ENCODE results near the gene SURF6.

The SURF6 gene

GRCh38 chr9:133367778-133368177, 31.8 kb upstream of the SURF6 start:
- Histone ChIP-seq H3K27ac (ENCODE audit: low read length) (no peak overlapping the region), H3K9me3 (ENCODE audit: control insufficient read depth, insufficient read depth, low read length) (no peaks in the 10 kb centered on the region), H3K4me1 (ENCODE audit: control insufficient read depth, insufficient read depth, low read length) (no peaks in the 10 kb centered on the region), H3K27me3 (ENCODE audit: control insufficient read depth, insufficient read depth, low read length) (no peaks in the 10 kb centered on the region), H3K36me3 (ENCODE audit: control insufficient read depth, insufficient read depth, low read length) (peaks cover 32% of the 10 kb centered on the region), H3K4me3 (ENCODE audit: low read length) (no peak overlapping the region)
- no CpG with 5 or more reads among the region's 10 CpGs for WGBS (ENCODE audit: insufficient coverage, insufficient read length)
- DNase-seq (ENCODE audit: low read depth, low spot score): no peak

GRCh38 chr9:133367221-133367620, 31.2 kb upstream of the SURF6 start:
- WGBS (ENCODE audit: insufficient coverage, insufficient read length): no CpG with 5 or more reads among the region's 22 CpGs

GRCh38 chr9:133366435-133366834, 30.4 kb upstream of the SURF6 start:
- H3K36me3 ChIP-seq (ENCODE audit: control insufficient read depth, insufficient read depth, low read length): peaks cover 32% of the 10 kb centered on the region

More at GRCh38 chr9:133367221-133367620, 31.2 kb upstream of the SURF6 start:
- Histone ChIP-seq H3K27ac (ENCODE audit: low read length) (no peak overlapping the region), H3K36me3 (ENCODE audit: control insufficient read depth, insufficient read depth, low read length) (peaks cover 34% of the 10 kb centered on the region), H3K27me3 (ENCODE audit: control insufficient read depth, insufficient read depth, low read length) (no peaks in the 10 kb centered on the region), H3K4me3 (ENCODE audit: low read length) (no peak overlapping the region), H3K9me3 (ENCODE audit: control insufficient read depth, insufficient read depth, low read length) (no peaks in the 10 kb centered on the region), H3K4me1 (ENCODE audit: control insufficient read depth, insufficient read depth, low read length) (no peaks in the 10 kb centered on the region)
- no peak for DNase-seq (ENCODE audit: low read depth, low spot score)

GRCh38 chr9:133362359-133363044, 26.5 kb upstream of the SURF6 start:
- Histone ChIP-seq H3K9me3 (ENCODE audit: control insufficient read depth, insufficient read depth, low read length) (no peaks in the 10 kb centered on the region), H3K4me3 (ENCODE audit: low read length) (no peak overlapping the region), H3K27me3 (ENCODE audit: control insufficient read depth, insufficient read depth, low read length) (no peaks in the 10 kb centered on the region), H3K27ac (ENCODE audit: low read length) (no peak overlapping the region), H3K4me1 (ENCODE audit: control insufficient read depth, insufficient read depth, low read length) (no peaks in the 10 kb centered on the region), H3K36me3 (ENCODE audit: control insufficient read depth, insufficient read depth, low read length) (peaks cover 32% of the 10 kb centered on the region)
- DNase-seq (ENCODE audit: low read depth, low spot score): no peak
- no CpG with 5 or more reads among the region's 15 CpGs for WGBS (ENCODE audit: insufficient coverage, insufficient read length)

More at GRCh38 chr9:133366435-133366834, 30.4 kb upstream of the SURF6 start:
- DNase-seq (ENCODE audit: low read depth, low spot score): no peak
- H3K27ac ChIP-seq (ENCODE audit: low read length): no peak overlapping the region
- no peaks in the 10 kb centered on the region for H3K9me3 ChIP-seq (ENCODE audit: control insufficient read depth, insufficient read depth, low read length)
- no CpG with 5 or more reads among the region's 11 CpGs for WGBS (ENCODE audit: insufficient coverage, insufficient read length)
- no peaks in the 10 kb centered on the region for H3K27me3 ChIP-seq (ENCODE audit: control insufficient read depth, insufficient read depth, low read length)
- H3K4me3 ChIP-seq (ENCODE audit: low read length): no peak overlapping the region
- H3K4me1 ChIP-seq (ENCODE audit: control insufficient read depth, insufficient read depth, low read length): no peaks in the 10 kb centered on the region

- no peak for DNase-seq (ENCODE audit: low read depth, low spot score)
- no peaks in the 10 kb centered on the region for H3K27me3 ChIP-seq (ENCODE audit: control insufficient read depth, insufficient read depth, low read length)
- no peak overlapping the region for H3K4me3 ChIP-seq (ENCODE audit: low read length)
- H3K36me3 ChIP-seq (ENCODE audit: control insufficient read depth, insufficient read depth, low read length): peaks cover 24% of the 10 kb centered on the region
- H3K9me3 ChIP-seq (ENCODE audit: control insufficient read depth, insufficient read depth, low read length): no peaks in the 10 kb centered on the region
- WGBS (ENCODE audit: insufficient coverage, insufficient read length): 100% methylated on average over 1 of the region's 13 CpGs
- no peaks in the 10 kb centered on the region for H3K4me1 ChIP-seq (ENCODE audit: control insufficient read depth, insufficient read depth, low read length)
- no peak overlapping the region for H3K27ac ChIP-seq (ENCODE audit: low read length)
These were observed 25.6 kb upstream of the SURF6 start for GRCh38 chr9:133361507-133362092.

- Histone ChIP-seq H3K4me1 (ENCODE audit: control insufficient read depth, insufficient read depth, low read length) (no peaks in the 10 kb centered on the region), H3K9me3 (ENCODE audit: control insufficient read depth, insufficient read depth, low read length) (no peaks in the 10 kb centered on the region), H3K27me3 (ENCODE audit: control insufficient read depth, insufficient read depth, low read length) (no peaks in the 10 kb centered on the region), H3K4me3 (ENCODE audit: low read length) (no peak overlapping the region), H3K27ac (ENCODE audit: low read length) (no peak overlapping the region), H3K36me3 (ENCODE audit: control insufficient read depth, insufficient read depth, low read length) (peaks cover 18% of the 10 kb centered on the region)
- no CpG with 5 or more reads among the region's 21 CpGs for WGBS (ENCODE audit: insufficient coverage, insufficient read length)
- DNase-seq (ENCODE audit: low read depth, low spot score): no peak
These were observed 24.7 kb upstream of the SURF6 start for GRCh38 chr9:133360400-133361393.

- H3K9me3 ChIP-seq (ENCODE audit: control insufficient read depth, insufficient read depth, low read length): no peaks in the 10 kb centered on the region
- no peaks in the 10 kb centered on the region for H3K27me3 ChIP-seq (ENCODE audit: control insufficient read depth, insufficient read depth, low read length)
- no CpG with 5 or more reads among the region's 20 CpGs for WGBS (ENCODE audit: insufficient coverage, insufficient read length)
- peaks cover 15% of the 10 kb centered on the region for H3K36me3 ChIP-seq (ENCODE audit: control insufficient read depth, insufficient read depth, low read length)
- no peaks in the 10 kb centered on the region for H3K4me1 ChIP-seq (ENCODE audit: control insufficient read depth, insufficient read depth, low read length)
- H3K27ac ChIP-seq (ENCODE audit: low read length): no peak overlapping the region
- no peak for DNase-seq (ENCODE audit: low read depth, low spot score)
- no peak overlapping the region for H3K4me3 ChIP-seq (ENCODE audit: low read length)
These were observed 23.6 kb upstream of the SURF6 start for GRCh38 chr9:133359399-133360175.

- Histone ChIP-seq H3K27me3 (ENCODE audit: control insufficient read depth, insufficient read depth, low read length) (no peaks in the 10 kb centered on the region), H3K4me3 (ENCODE audit: low read length) (no peak overlapping the region), H3K27ac (ENCODE audit: low read length) (no peak overlapping the region), H3K9me3 (ENCODE audit: control insufficient read depth, insufficient read depth, low read length) (no peaks in the 10 kb centered on the region), H3K36me3 (ENCODE audit: control insufficient read depth, insufficient read depth, low read length) (peaks cover 16% of the 10 kb centered on the region), H3K4me1 (ENCODE audit: control insufficient read depth, insufficient read depth, low read length) (no peaks in the 10 kb centered on the region)
- no CpG with 5 or more reads among the region's 14 CpGs for whole genome bisulfite sequencing (ENCODE audit: insufficient coverage, insufficient read length)
- DNase-seq (ENCODE audit: low read depth, low spot score): no peak
These were observed 21.7 kb upstream of the SURF6 start for GRCh38 chr9:133357656-133358055.

GRCh38 chr9:133356391-133357091, 20.6 kb upstream of the SURF6 start, which contains the start of the genes SURF1 and SURF2:
TSS of gene SURF1 (minus strand) at chr9:133356487. CDS start at chr9:133356453, 34 bp downstream.
TSS of gene SURF2 (plus strand) at chr9:133356550. CDS start at chr9:133356593, 43 bp downstream.
- H3K27me3 ChIP-seq (ENCODE audit: control insufficient read depth, insufficient read depth, low read length): no peaks in the 10 kb centered on the region
- no CpG with 5 or more reads among the region's 78 CpGs for WGBS (ENCODE audit: insufficient coverage, insufficient read length)
- DNase-seq (ENCODE audit: low read depth, low spot score): no peak
- H3K27ac ChIP-seq (ENCODE audit: low read length): no peak within 1 kb of the TSS
- peak within 1 kb of the TSS; percentile 70 for H3K4me3 ChIP-seq (ENCODE audit: low read length)
- no peaks in the 10 kb centered on the region for H3K9me3 ChIP-seq (ENCODE audit: control insufficient read depth, insufficient read depth, low read length)
- peaks cover 22% of the 10 kb centered on the region for H3K36me3 ChIP-seq (ENCODE audit: control insufficient read depth, insufficient read depth, low read length)
- H3K4me1 ChIP-seq (ENCODE audit: control insufficient read depth, insufficient read depth, low read length): no peaks in the 10 kb centered on the region

Measured in iPS DF 6.9 (cell line).